ENCODE measurements around the gene IGF2BP2.

- TF ChIP-seq CTCF (IDR thresholded peaks at IDR 0.05): no peak
- TF ChIP-seq POLR2A (IDR thresholded peaks at IDR 0.05): no peak
These were observed 200.7 kb downstream of the IGF2BP2 start for GRCh38 chr3:185623939-185624665.

All from testis (tissue), 2 donors.